ENCODE data around the gene HTT.
A peak's percentile ranks its signal among the peaks of the same experiment; 100 is the strongest.

The HTT gene

GRCh38 chr4:3070709-3071500 is 3.6 kb upstream of the HTT start:
- no peaks in the 10 kb centered on the region for H3K9me3 ChIP-seq (ENCODE audit: control insufficient read depth, low read length)
- WGBS, 2 experiments (ENCODE audit: insufficient coverage in 2 of 2), result 93 to 94% methylated on average over 2 of the region's 3 CpGs
- H3K36me3 ChIP-seq (ENCODE audit: control insufficient read depth, insufficient read depth, low read length), result no peaks in the 10 kb centered on the region
- H3K27ac ChIP-seq (ENCODE audit: low read depth, low read length, severe bottlenecking), result no peak overlapping the region
- H3K4me3 ChIP-seq (ENCODE audit: extremely low read depth, insufficient read depth, low read length, poor library complexity, severe bottlenecking), result no peak overlapping the region
- no peaks in the 10 kb centered on the region for H3K4me1 ChIP-seq (ENCODE audit: control insufficient read depth, insufficient read depth, low read length, poor library complexity, severe bottlenecking)

- Histone ChIP-seq H3K27ac (ENCODE audit: low read depth, low read length, severe bottlenecking) (no peak overlapping the region), H3K9me3 (ENCODE audit: control insufficient read depth, low read length) (no peaks in the 10 kb centered on the region), H3K36me3 (ENCODE audit: control insufficient read depth, insufficient read depth, low read length) (no peaks in the 10 kb centered on the region), H3K4me3 (ENCODE audit: extremely low read depth, insufficient read depth, low read length, poor library complexity, severe bottlenecking) (no peak overlapping the region), H3K4me1 (ENCODE audit: control insufficient read depth, insufficient read depth, low read length, poor library complexity, severe bottlenecking) (no peaks in the 10 kb centered on the region)
- WGBS, 2 experiments (ENCODE audit: insufficient coverage in 2 of 2), result 90 to 94% methylated on average over 6 to 7 of the region's 7 CpGs
Measured at GRCh38 chr4:3071811-3072210, 2.7 kb upstream of the HTT start.

GRCh38 chr4:3073158-3074077 is 1.1 kb upstream of the HTT start:
- H3K4me1 ChIP-seq (ENCODE audit: control insufficient read depth, insufficient read depth, low read length, poor library complexity, severe bottlenecking), result no peaks in the 10 kb centered on the region
- no peak overlapping the region for H3K27ac ChIP-seq (ENCODE audit: low read depth, low read length, severe bottlenecking)
- H3K36me3 ChIP-seq (ENCODE audit: control insufficient read depth, insufficient read depth, low read length), result no peaks in the 10 kb centered on the region
- H3K4me3 ChIP-seq (ENCODE audit: extremely low read depth, insufficient read depth, low read length, poor library complexity, severe bottlenecking), result peak overlapping the region; percentile 46
- no peaks in the 10 kb centered on the region for H3K9me3 ChIP-seq (ENCODE audit: control insufficient read depth, low read length)
- WGBS, 2 experiments (ENCODE audit: insufficient coverage in 2 of 2), result 18 to 22% methylated on average over 33 to 35 of the region's 54 CpGs

- Histone ChIP-seq H3K4me1 (ENCODE audit: control insufficient read depth, insufficient read depth, low read length, poor library complexity, severe bottlenecking) (no peaks in the 10 kb centered on the region), H3K36me3 (ENCODE audit: control insufficient read depth, insufficient read depth, low read length) (peaks cover 4% of the 10 kb centered on the region), H3K27ac (ENCODE audit: low read depth, low read length, severe bottlenecking) (peak overlapping the region; percentile 96), H3K4me3 (ENCODE audit: extremely low read depth, insufficient read depth, low read length, poor library complexity, severe bottlenecking) (peak overlapping the region; percentile 64), H3K9me3 (ENCODE audit: control insufficient read depth, low read length) (no peaks in the 10 kb centered on the region)
- WGBS, 2 experiments (ENCODE audit: insufficient coverage in 2 of 2), result 0% methylated on average over 22 to 36 of the region's 60 CpGs
Measured at GRCh38 chr4:3074846-3075651, 568 bp downstream of the HTT start.

DNA sequence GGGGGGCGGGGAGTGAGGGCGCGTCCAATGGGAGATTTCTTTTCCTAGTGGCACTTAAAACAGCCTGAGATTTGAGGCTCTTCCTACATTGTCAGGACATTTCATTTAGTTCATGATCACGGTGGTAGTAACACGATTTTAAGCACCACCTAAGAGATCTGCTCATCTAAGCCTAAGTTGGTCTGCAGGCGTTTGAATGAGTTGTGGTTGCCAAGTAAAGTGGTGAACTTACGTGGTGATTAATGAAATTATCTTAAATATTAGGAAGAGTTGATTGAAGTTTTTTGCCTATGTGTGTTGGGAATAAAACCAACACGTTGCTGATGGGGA is 1.1 kb downstream of the HTT start:
- WGBS, 2 experiments (ENCODE audit: insufficient coverage in 2 of 2), result 3 to 11% methylated on average over 3 to 5 of the region's 8 CpGs
- Histone ChIP-seq H3K9me3 (ENCODE audit: control insufficient read depth, low read length) (no peaks in the 10 kb centered on the region), H3K4me1 (ENCODE audit: control insufficient read depth, insufficient read depth, low read length, poor library complexity, severe bottlenecking) (no peaks in the 10 kb centered on the region), H3K36me3 (ENCODE audit: control insufficient read depth, insufficient read depth, low read length) (peaks cover 6% of the 10 kb centered on the region), H3K27ac (ENCODE audit: low read depth, low read length, severe bottlenecking) (peak overlapping the region; percentile 77), H3K4me3 (ENCODE audit: extremely low read depth, insufficient read depth, low read length, poor library complexity, severe bottlenecking) (peak overlapping the region; percentile 64)

- H3K4me1 ChIP-seq (ENCODE audit: control insufficient read depth, insufficient read depth, low read length, poor library complexity, severe bottlenecking), result no peaks in the 10 kb centered on the region
- H3K9me3 ChIP-seq (ENCODE audit: control insufficient read depth, low read length), result no peaks in the 10 kb centered on the region
- peaks cover 6% of the 10 kb centered on the region for H3K36me3 ChIP-seq (ENCODE audit: control insufficient read depth, insufficient read depth, low read length)
- WGBS, 2 experiments (ENCODE audit: insufficient coverage in 2 of 2), result 100% methylated on average over 2 of the region's 2 CpGs
- no peak overlapping the region for H3K4me3 ChIP-seq (ENCODE audit: extremely low read depth, insufficient read depth, low read length, poor library complexity, severe bottlenecking)
- no peak overlapping the region for H3K27ac ChIP-seq (ENCODE audit: low read depth, low read length, severe bottlenecking)
Measured at GRCh38 chr4:3077796-3078195, 3.3 kb downstream of the HTT start.

DNA sequence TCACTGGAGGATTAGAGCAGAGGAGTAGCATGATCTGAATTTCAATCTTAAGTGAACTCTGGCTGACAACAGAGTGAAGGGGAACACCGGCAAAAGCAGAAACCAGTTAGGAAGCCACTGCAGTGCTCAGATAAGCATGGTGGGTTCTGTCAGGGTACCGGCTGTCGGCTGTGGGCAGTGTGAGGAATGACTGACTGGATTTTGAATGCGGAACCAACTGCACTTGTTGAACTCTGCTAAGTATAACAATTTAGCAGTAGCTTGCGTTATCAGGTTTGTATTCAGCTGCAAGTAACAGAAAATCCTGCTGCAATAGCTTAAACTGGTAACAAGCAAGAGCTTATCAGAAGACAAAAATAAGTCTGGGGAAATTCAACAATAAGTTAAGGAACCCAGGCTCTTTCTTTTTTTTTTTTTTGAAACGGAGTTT is 5.2 kb downstream of the HTT start:
- Histone ChIP-seq H3K27ac (ENCODE audit: low read depth, low read length, severe bottlenecking) (no peak overlapping the region), H3K4me3 (ENCODE audit: extremely low read depth, insufficient read depth, low read length, poor library complexity, severe bottlenecking) (no peak overlapping the region), H3K4me1 (ENCODE audit: control insufficient read depth, insufficient read depth, low read length, poor library complexity, severe bottlenecking) (no peaks in the 10 kb centered on the region), H3K36me3 (ENCODE audit: control insufficient read depth, insufficient read depth, low read length) (peaks cover 6% of the 10 kb centered on the region), H3K9me3 (ENCODE audit: control insufficient read depth, low read length) (no peaks in the 10 kb centered on the region)
- 97 to 99% methylated on average over 5 of the region's 6 CpGs for WGBS, 2 experiments (ENCODE audit: insufficient coverage in 2 of 2)

DNA sequence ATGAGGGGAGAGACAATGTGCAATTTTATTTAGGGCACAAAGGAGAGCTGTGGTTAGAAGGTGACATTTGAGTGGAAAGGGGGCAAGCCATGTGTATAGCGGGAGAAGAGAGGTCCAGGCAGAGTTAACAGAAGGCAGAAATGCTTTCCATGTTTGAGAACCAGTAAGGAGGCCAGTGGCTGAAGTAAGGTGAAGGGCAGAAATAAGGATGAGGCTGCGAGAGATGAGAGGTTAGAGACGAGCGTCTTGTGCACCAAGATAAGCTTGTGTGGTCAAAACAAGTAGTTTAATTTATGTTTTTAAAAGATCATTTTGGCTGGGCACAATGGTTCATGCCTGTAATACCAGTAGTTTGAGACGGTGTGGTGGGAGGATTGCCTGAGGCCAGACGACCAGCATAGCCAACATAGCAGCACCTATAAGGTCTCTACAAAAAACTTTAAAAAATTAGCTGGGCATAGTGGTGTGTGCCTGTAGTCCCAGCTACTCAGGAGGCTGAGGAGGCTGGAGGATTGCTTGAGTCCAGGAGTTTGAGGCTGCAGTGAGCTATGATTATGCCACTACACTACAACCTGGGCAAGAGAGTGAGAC is 8.5 kb downstream of the HTT start:
- peaks cover 24% of the 10 kb centered on the region for H3K36me3 ChIP-seq (ENCODE audit: control insufficient read depth, insufficient read depth, low read length)
- no peak overlapping the region for H3K27ac ChIP-seq (ENCODE audit: low read depth, low read length, severe bottlenecking)
- H3K4me3 ChIP-seq (ENCODE audit: extremely low read depth, insufficient read depth, low read length, poor library complexity, severe bottlenecking), result no peak overlapping the region
- WGBS, 2 experiments (ENCODE audit: insufficient coverage in 2 of 2), result 98% methylated on average over 4 to 5 of the region's 6 CpGs
- no peaks in the 10 kb centered on the region for H3K4me1 ChIP-seq (ENCODE audit: control insufficient read depth, insufficient read depth, low read length, poor library complexity, severe bottlenecking)
- no peaks in the 10 kb centered on the region for H3K9me3 ChIP-seq (ENCODE audit: control insufficient read depth, low read length)

- no CpG with 5 or more reads among the region's 1 CpG for WGBS, 2 experiments (ENCODE audit: insufficient coverage in 2 of 2)
- Histone ChIP-seq H3K27ac (ENCODE audit: low read depth, low read length, severe bottlenecking) (no peak overlapping the region), H3K4me1 (ENCODE audit: control insufficient read depth, insufficient read depth, low read length, poor library complexity, severe bottlenecking) (no peaks in the 10 kb centered on the region), H3K36me3 (ENCODE audit: control insufficient read depth, insufficient read depth, low read length) (peaks cover 30% of the 10 kb centered on the region), H3K9me3 (ENCODE audit: control insufficient read depth, low read length) (no peaks in the 10 kb centered on the region), H3K4me3 (ENCODE audit: extremely low read depth, insufficient read depth, low read length, poor library complexity, severe bottlenecking) (no peak overlapping the region)
Measured at GRCh38 chr4:3083732-3084131, 9.3 kb downstream of the HTT start.

DNA sequence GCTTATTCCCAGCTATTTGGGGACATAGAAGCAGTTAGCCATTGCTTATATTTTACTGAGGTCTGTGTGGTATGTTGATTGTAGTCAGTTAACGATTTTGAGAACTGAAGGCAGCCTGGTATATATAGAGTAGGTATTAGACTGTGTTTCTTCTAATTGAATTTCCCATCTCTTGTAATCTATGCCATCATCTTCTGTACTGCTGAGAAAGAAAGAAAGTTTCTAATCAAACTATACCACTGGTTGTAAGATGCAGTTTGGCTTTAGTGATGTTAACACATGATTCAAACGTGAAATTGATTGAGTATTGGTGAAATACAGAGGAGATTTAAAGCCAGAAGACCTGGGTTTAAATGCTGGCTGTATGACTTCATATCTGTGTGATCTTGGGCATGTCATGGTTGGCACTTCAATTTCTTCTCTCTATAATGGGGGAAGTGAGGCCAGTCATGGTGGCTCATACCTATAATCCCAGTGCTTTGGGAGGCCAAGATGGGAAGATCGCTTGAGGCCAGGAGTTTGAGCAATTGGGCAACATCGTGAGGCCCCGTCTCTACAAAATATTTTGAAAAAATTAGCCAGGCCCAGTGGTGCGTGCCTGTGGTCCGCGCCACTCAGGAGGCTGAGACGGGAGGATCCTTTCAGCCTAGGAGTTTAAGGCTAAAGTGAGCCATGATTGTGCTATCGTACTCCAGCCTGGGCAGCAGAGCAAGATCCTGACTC is 11.6 kb downstream of the HTT start:
- H3K27ac ChIP-seq (ENCODE audit: low read depth, low read length, severe bottlenecking), result no peak overlapping the region
- no peak overlapping the region for H3K4me3 ChIP-seq (ENCODE audit: extremely low read depth, insufficient read depth, low read length, poor library complexity, severe bottlenecking)
- H3K36me3 ChIP-seq (ENCODE audit: control insufficient read depth, insufficient read depth, low read length), result peaks cover 37% of the 10 kb centered on the region
- no peaks in the 10 kb centered on the region for H3K4me1 ChIP-seq (ENCODE audit: control insufficient read depth, insufficient read depth, low read length, poor library complexity, severe bottlenecking)
- H3K9me3 ChIP-seq (ENCODE audit: control insufficient read depth, low read length), result no peaks in the 10 kb centered on the region
- WGBS, 2 experiments (ENCODE audit: insufficient coverage in 2 of 2), result 99% methylated on average over 9 of the region's 10 CpGs
